DMS53 (cell line): Measurements from ENCODE around the gene ZNF438.

Source experiments
- DNase-seq: peaks from one replicate; lab custom pipeline; 2025; lab: John Stamatoyannopoulos, UW

The ZNF438 gene

DNA sequence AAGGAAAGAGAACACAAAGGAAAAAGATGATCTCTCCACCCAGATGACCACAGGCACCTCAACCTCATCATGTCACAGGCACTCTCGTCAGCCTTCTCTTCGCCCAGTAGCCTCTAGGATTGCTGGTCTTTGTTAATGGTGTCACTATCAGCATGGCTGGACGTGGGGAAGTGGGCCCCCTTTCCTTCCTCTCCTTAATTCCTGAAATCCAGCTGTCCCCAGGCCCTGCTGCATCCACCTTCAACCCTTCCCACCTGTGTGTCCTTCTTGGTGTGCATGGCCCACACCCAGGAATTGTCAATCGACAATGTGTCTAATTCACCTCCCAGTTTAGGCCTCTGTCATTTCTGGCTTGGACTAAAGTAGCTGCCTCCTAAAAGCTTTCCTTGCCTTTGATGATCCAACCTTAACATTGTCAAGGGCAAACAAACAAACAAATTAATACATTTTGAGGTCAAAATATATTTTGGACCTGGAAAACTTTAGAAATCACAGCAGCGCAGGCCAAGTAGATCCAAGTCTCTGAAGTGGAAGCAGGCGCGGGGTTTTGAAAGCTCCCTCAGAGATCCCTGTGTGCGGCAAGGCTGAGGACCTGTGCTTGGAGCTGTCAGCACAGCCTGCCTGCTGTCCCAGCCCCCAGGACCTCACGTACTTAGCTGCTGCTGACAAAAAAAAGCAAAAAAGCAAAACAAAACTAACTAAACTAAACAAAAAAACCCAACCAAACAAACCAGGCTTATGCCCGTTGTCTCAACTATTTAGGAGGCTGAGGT lies 208.8 kb downstream of the ZNF438 start:
- DNase-seq, result no peak

DNA sequence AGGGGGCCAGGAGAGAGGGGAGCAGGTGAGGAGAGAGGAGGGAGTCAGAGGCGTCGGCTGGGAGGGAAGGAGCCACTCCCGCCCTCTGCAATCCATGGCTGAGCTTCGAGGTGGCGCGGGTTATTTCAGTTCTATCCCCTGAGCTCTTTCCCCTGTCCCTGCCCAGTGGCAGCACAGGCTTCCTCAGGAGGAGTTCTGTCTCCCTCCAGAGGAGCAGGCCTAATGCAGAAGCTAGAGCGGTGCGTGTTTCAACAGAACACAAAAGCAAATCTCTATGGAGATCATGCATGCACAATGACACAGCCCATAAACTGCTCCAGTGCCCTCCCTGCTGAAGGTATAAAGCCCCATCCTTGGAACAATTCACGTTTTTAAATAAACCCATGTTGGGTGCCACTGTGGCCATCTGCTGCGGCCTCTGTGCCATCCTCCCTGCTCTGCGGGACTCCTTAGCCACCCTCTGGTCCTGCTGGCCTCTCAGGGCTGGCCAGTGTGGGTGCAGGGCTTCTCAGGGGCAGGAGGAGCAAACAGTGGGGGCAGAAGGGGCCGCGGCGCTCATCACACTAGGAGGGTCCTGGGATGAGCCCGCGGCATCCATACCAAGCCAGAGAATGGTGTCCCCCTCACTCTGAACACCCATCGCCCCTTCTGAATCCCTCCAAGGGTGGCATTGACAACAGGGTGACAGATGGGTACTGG lies 209.5 kb downstream of the ZNF438 start:
- no peak for DNase-seq

DNA sequence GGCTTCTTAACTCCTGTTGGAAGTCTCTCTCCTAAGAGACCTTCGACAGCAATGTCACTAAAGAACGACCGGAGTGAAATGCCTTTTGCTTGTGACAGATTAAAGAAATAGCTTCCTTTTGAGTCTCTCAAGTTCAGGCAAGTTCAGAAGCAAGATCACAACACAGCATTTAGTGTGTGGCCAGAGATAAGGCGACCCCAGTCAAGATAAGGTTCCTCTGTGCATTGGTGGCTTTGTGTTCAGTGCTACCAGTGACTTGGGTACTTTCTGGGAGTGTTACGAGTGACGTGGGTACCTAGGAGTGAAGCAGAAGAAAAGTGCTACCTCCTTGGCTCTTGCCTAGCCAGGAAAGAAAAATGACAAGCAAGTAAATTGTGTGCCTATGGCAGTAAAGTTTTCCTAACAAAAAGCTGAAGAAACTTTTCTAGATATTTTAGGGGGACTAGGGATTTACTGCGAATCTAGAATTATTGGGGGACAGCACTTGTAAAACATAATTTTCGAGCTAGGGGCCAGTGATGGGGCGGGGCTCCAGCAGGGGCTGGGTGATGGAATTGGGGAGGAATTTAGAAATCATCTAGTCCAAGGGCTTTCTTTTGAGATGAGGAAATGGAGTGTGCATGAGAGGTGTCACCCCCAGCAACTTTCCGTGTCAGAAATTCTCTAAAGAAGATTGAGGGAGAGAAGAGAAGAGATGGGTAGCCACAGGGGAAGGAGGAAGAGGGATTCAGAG lies 210.2 kb downstream of the ZNF438 start:
- DNase-seq, result no peak

DNA sequence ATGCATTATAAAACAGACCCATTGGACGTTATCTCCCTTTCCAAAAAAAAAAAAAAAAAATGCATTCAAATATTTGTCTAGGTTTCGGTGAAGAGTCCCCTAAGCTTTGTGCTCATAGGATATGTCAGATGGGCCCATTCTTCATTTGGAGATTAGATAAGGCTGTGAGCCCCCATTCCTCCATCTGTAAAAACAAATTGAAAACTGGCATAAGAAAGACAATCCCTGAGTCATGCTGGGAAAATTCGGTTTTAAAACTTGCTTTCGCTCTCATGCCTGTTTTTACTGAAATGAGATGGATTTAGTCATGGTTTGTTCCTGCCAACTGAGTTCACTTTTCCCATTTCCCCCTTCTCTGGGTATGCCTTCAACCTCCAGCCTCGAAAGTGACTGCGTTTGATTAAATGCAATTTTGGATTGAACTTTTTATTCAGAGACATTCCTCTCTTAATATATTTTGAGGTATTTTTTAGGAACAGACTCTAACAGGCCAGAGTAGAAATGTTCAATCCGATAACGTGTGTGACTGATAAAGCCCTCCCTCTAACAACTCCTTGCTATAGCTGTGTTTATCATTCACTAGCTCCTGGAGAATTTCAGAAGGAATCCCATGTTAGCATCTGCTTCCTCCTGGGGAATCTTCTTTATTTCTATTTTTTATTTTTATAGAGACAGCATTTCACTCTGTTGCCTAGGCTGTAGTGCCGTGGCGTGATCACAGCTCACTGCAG lies 211.2 kb downstream of the ZNF438 start:
- no peak for DNase-seq

DNA sequence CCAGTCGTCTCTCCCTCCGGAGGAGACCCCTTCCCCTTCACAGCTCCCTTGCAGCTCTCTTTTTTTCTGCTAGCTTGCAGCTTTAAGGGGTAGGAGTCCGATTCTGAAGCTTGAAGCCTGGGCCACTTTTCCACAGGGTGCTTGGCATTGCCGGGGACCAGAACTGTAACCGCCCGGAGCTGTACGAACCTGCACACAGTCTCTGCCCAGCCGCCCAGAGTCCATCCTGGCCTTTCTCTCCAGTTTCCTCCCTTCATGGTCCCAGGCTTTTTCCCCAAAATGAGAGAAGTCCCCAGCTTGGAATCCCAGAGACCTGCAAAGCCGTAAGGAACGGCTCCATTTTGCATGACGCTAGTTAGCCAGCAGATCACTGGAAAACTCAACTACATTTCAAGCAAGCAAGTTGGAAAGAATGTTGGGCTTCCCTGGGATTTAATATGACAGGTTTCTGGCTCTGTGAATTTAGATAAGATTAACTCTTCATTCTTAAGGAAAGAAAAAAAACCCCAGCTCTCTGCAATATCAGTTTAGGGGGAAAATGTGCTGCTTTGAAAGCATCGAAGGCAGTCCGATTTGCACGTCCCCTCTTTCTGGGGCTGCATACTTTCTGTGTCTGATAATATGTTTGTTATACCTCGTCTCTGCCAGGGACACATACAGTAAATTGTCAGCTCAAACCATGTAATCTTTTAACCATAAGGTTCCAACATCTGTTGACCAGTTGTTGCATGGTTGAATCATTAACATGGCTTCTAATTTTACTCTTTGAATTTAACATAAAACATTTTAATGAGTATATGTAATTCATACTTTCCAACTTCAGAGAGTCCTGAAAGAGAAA lies 212.1 kb downstream of the ZNF438 start:
- DNase-seq, result no peak

DNA sequence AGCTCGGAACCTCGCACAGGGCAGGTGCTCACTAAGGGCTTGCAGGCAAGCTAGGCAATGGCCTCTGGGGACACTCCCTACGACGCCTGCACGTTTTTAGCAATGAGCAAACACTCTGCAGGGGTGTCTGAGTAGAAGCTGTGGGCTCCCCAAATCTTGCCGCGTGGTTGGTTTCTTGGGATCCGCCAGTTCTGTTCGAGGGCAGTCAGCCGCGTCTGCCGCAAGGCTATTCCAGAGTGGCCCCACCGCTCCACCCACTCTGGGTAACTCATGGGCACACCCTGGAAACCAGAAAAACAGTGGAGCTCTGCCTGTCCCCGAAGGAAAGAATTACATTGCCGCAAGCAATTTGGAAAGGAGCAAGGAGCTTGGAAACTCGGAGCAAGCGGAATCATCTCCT lies 212.8 kb downstream of the ZNF438 start:
- DNase-seq, result no peak

DNA sequence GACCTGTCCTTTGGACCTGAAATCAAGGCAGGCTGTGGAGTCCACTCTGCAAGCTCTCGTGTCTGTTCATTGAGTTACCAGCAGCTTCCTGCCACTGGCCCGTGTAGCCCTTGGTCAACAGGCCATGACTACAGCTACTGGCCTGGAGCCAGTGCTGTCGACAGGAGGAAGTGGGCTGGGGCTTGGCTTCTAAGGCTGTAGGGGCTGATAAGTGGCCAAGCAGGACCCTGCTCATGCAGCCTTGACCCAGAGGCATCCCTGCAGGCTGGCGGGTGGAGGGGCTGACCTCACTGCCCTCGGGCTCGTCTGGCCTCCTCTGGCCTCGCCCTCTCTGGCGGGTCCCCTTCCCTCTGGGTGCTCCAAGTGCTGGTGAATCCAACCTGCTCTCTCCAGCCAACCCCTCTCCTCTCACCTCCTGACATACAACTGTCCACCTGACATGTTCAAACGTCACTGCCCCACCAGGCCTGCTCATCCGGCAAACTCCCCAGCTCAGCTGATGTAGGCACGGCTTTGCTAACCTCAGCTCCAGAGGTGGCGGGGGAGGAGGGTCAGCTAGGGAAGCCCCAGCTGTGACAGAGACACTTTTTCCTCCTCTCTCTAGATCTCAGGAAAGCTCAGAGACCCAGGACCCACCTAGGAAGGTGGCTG lies 213.5 kb downstream of the ZNF438 start:
- peak; percentile 70 for DNase-seq

DNA sequence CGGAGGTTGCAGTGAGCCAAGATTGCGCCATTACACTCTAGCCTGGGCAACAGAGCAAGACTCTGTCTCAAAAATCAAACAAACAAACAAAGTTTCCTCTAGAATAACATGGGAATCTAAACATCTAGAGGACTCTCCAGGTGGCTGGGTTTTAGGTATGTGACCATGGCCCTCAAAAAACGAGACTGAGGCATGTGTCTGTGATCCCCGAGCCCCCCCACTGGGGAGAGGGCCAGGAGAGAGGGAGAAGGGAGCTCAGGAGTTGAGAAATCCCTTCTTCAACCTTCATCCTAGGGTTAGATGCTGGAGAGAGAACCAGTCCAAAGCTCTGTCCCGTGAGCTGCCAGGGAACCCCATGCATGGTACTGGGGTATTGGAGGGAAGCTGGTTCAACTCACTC lies 214.1 kb downstream of the ZNF438 start:
- DNase-seq, result no peak

DNA sequence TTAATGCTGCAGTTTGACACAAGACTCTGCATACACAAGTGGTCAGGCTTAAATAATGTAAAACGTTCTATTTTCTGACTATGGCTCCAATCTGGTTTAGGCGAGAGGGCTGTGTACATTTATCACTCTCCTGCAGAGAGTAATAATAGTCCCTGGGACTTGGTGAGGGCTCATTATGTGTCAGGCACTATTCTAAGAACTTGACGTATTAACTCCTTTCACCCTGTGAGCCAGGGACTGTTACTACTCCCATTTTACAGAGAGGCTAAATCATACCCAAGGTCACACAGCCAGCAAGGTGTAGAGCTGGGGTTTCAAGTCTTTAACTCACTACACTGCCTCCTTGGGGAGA lies 214.9 kb downstream of the ZNF438 start:
- DNase-seq, result no peak

DNA sequence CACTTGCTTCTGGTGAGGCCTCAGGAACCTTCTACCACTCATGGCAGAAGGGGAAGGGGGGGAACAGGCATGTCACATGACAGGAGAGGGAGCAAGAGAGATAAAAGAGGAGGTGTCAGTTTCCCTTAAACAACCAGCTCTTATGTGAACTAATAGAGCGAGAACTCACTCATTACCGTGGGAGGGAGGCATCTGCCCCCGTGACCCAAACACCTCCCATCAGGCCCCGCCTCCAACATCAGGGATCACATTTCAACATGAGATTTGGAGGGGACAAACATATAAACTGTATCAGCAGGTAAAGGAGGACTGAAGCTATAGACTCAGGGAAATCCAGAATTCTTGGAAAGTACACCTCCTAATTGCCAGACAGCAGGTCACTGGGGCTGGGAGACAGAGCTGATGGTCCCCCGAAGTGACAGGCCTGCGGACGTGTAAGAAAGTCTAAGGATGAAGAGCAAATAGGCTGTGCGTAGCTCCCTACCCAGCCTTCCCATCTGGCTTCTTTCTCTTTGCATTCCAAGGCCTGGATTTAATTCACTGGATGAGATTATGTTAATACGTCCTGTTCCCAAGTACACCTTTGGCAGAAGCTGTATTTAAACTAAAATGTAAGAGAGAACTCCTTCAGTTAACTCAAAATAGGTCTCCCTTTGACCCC lies 215.4 kb downstream of the ZNF438 start:
- no peak for DNase-seq

DNA sequence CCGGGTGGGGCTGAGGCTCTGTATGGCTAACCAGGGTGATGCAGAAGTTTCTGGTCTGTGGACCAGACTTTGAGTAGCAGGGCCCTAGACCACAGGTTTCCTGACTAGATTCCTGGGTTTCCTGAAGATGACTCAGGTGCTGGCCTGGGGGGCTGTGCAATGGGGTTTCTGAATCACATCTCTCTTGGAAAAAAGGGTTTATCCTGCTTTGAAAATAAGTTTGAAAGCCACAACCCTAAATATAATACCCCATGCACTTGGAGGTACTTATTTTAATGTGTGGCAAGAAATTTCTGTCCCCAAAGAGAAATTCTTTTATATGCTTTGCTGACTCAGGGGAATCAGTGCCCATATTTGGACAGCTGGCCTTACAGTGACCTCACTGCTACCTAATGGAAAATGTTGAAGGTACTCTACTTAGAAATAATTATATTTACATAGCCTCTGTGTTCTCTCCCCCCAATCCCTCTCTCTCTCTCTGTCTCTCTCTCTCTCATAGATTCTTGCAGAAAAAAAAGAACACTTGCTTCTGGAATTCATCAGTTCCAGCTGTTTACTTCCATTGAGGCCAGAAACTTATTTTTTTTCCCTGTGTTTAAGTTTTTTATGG lies 217.7 kb downstream of the ZNF438 start:
- DNase-seq, result peak; percentile 69

DNA sequence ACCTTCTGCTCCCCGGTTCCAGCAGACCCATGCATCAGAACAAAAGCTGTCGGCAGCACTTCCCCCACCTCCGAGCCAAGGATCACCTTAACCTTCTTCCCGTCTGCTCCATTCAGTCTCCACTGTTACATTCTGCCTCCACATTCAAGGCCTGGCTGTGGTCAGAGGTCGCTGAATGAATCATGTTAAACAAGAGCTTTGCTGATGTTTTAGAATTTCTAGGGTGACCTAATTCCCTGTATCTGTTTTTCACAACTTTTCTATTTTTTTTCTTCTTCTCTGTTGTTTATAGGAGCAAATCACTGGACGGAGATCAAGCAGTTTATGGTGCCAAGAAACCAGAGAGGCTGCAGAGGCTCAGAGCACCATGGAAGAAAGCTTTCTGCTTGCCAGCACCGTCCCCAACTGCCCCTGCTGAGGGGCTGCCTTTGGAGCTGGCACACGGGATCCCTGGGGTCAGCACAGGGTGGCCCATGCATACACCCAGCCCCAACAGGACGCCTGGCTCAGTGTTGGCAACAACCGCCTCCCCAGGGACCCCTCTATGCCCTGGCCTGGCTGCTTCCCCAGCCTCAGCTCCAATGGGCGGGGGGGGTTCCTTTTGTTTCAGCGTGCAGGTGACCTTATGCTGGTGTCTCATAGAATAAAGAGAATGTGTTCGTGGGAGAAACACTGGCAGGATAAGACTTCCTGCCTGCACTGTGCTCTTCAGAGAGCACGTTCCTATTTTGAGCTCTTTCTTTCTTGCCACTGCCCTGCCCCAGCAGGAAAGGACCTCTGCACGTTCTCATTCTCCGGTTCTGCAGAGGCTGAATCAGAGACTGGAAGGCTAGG lies 219.4 kb downstream of the ZNF438 start:
- no peak for DNase-seq

DNA sequence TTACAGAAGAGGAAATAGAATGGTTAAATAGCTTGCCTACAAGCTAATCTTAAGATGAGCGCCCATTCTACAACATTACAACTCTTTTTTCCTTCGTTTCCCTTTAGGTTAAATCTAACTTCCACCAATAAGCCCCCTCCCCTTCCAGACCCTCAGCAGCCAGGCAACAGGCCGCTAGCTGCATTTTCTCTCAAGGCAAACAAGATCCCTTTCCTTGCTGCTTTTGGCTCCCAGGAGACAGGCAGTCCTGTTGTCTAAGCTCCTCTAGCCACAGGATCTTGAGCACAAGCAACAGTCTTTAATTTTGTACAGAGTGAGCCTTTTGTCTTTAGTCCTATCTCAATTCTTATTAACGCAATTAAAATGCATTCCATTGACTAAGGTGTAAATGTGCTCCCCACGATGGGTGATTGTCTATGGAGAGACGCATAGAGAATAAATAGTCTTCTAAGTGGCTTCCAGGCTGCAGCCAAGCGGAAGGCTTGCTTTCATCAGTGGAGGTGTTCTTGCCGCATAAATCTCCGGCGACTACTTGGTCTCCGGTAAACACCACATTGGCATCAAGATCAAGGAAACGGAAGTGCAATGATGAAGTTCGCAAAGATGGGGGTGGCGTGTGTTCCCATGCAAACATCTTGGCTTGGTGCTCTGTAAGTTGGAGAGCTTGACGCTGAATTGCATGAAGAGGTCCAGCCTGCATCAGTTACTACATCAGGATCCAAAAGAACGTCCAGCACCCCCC lies 220.2 kb downstream of the ZNF438 start:
- no peak for DNase-seq

DNA sequence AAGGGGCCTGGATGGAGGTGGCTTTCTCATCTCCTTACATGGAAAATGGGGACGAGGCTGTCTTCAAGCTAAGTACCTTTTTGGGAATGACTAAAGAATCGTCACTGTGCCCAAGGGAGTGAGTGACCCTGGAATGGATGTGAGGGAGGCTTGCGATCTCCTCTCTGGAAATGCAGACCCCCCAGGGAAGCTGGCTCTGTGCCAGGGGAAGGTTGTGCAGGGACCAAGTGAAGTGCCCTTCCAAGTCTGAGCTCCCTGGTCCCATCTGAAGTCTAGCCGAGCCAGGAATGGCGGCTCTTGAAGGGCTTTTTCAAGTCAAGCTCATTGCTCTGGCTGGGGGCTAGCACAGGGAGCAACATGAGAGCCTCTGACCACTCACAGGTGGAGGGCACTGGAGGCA lies 221.2 kb downstream of the ZNF438 start:
- no peak for DNase-seq

DNA sequence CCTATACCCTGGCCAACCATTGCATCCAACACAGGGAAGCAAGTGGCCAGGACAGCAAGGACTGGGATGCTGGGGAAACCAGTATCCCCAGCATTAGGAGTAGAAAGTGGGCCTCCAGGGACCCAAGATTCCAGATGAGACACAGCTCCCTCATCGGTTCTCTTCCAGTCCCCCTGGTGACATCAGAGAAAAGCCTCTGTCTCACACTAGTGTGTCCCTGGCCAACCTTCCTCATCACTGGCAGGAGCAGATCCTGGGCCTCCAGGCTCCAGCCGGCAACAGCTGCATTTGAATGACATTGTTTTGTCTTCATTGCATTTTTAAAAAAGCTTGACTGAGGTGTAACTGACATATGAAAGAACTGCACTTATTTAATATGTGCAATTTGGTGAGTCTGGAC lies 224.8 kb downstream of the ZNF438 start:
- DNase-seq, result no peak

DNA sequence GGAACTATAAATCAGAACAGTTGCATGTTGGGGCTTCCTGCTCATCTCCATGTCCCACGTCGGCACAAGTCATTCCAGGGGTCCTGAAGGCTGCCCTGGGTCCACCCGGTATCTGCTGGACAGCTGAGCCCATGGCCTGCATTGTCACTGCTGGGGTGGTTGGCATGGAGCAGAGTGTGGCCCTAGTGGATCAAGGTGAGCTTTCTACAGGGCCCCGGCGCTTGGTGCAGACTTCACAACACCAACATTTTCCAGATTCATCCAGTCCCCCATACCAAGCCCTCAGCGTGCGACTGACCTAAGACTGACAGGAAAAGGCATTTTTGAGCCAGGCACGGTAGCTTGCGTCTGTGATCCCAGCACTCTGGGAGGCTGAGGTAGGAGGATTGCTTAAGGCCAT lies 226.6 kb downstream of the ZNF438 start:
- DNase-seq, result no peak

DNA sequence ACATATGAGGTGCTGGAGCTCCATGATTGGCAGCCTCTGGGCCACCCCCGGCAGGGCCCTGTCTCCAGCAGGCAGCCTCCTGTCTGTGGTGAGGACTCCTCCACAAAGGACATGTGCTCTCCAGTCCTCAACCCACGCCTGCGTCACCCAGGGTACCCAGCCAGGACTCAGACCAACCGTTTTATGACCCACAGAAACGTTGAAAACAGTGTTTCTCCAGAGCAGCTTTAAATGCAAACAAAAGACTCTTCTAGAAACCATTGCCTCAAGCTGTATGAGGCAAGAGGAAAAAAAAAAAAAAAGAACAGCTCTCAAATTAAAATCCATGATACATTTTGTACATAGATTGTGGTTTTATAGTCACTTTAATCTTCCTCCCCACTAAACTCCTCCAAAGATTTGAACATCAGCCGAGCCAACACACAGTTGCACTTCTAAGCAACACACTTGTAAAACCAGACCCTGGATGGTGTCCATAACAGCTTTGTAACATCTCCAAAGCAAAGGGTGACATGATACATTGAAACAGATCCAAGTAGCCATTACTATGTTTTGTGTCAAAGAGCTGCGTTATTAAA lies 227.1 kb downstream of the ZNF438 start:
- no peak for DNase-seq

DNA sequence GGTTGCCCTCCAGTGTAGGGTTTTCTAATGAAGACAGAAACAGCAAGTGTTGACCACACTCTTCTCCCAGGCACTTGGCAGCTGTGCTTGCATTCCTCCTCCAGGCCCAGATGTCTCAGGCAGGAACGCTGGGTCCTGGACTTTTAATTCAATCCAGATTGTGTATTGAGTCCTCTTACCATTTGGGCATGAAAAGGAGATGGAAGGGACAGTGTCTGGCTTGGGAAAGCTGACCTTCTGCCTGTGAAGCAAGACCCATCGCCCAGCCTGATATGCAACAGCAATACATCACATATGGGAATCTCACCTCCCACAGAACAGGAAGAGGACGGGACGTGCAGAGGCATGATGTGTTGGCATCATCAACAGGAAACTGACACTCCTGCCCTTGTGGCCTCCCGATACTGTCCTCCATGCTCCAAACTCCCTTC lies 227.8 kb downstream of the ZNF438 start:
- DNase-seq, result no peak
